Stimulated activated CD4-positive, alpha-beta T cell treated with anti-CD3 and anti-CD28 coated beads, Interleukin-4, amount 100 ng/mL, for 48 hours (primary cell): ENCODE results near the gene TOP2A.

Experiments
- DNase-seq, 2 donors: peaks; one replicate each; pipeline ENCODE4 v3.0.0-alpha.2; 2020; ENCODE audit warnings: low read depth in 2 of 2

TOP2A gene

GRCh38 chr17:40417609-40418427, at the start of gene TOP2A:
Gene TOP2A (minus strand): TSS chr17:40417896. CDS start chr17:40417791, 105 bp downstream.
- DNase-seq: peak; percentile 90 to 94

- no peak for DNase-seq
Measured at GRCh38 chr17:40467281-40467867, 49.7 kb upstream of the TOP2A start.

- no peak for DNase-seq
Measured at GRCh38 chr17:40466298-40466971, 48.7 kb upstream of the TOP2A start.

- DNase-seq: no peak
Measured at GRCh38 chr17:40464392-40464855, 46.7 kb upstream of the TOP2A start.

- no peak for DNase-seq
Measured at GRCh38 chr17:40463122-40463550, 45.4 kb upstream of the TOP2A start.

GRCh38 chr17:40462343-40463121, 44.8 kb upstream of the TOP2A start:
- DNase-seq: no peak

GRCh38 chr17:40461732-40462342, 44.1 kb upstream of the TOP2A start:
- no peak for DNase-seq

GRCh38 chr17:40460968-40461731, 43.5 kb upstream of the TOP2A start:
- no peak for DNase-seq

- DNase-seq: no peak
Measured at GRCh38 chr17:40460604-40460967, 42.9 kb upstream of the TOP2A start.

GRCh38 chr17:40459636-40460603, 42.2 kb upstream of the TOP2A start:
- no peak for DNase-seq

GRCh38 chr17:40458851-40459482, 41.3 kb upstream of the TOP2A start:
- DNase-seq: no peak

GRCh38 chr17:40457964-40458791, 40.5 kb upstream of the TOP2A start:
- DNase-seq: no peak

GRCh38 chr17:40457369-40457768, 39.7 kb upstream of the TOP2A start:
- DNase-seq: no peak

- DNase-seq: no peak
Measured at GRCh38 chr17:40456396-40456951, 38.8 kb upstream of the TOP2A start.

- DNase-seq: no peak
Measured at GRCh38 chr17:40454613-40454995, 36.9 kb upstream of the TOP2A start.

- no peak for DNase-seq
Measured at GRCh38 chr17:40453881-40454612, 36.4 kb upstream of the TOP2A start.

- no peak for DNase-seq
Measured at GRCh38 chr17:40452921-40453378, 35.3 kb upstream of the TOP2A start.
